Measurements from ENCODE around the gene DAAM2.

- TF ChIP-seq CTCF (IDR thresholded peaks at IDR 0.05) (no peak), POLR2AphosphoS5 (IDR thresholded peaks at IDR 0.05) (no peak), POLR2A (IDR thresholded peaks at IDR 0.05) (no peak)
Measured at GRCh38 chr6:39855356-39855995, 63.3 kb downstream of the DAAM2 start.

Data from prostate gland (tissue), 2 donors.